DLD1 (cell line): Measurements from ENCODE around the gene RNASE3.
"Not testable (repeated sequence)": the region's sequence is repeated elsewhere in the genome, so short reads cannot be mapped to it uniquely, and the experiment has no call there.

ENCODE experiments used
- in situ Hi-C: cut with HindIII; loops from 2 replicates; pipeline ENCODE4 v1.10.0; 2017; ENCODE audit warnings: low sequenced_read_pairs

Gene RNASE3

GRCh38 chr14:20910822-20911221 is 19.6 kb downstream of the RNASE3 start:
- in situ Hi-C loops = not testable (repeated sequence)

- in situ Hi-C loops = not testable (repeated sequence)
Observed at GRCh38 chr14:20919038-20919756, 28.0 kb downstream of the RNASE3 start.

GRCh38 chr14:20923766-20924297 is 32.6 kb downstream of the RNASE3 start:
- in situ Hi-C loops = not testable (repeated sequence)

GRCh38 chr14:20934148-20934762 is 43.1 kb downstream of the RNASE3 start:
- in situ Hi-C loops = no loop called here

GRCh38 chr14:20935303-20935984 is 44.3 kb downstream of the RNASE3 start:
- in situ Hi-C loops = no loop called here
